Measurements from ENCODE around the gene TRIAP1.

Gene TRIAP1

GRCh38 chr12:120425797-120426196 lies 20.4 kb downstream of the TRIAP1 start:
- DNase-seq, result no peak

- no peak for DNase-seq
Measured at GRCh38 chr12:120422892-120423456, 23.2 kb downstream of the TRIAP1 start.

GRCh38 chr12:120421701-120422100 lies 24.5 kb downstream of the TRIAP1 start:
- DNase-seq, result no peak

GRCh38 chr12:120417917-120418580 lies 28.1 kb downstream of the TRIAP1 start:
- no peak for DNase-seq

- no peak for DNase-seq
Measured at GRCh38 chr12:120416490-120417216, 29.5 kb downstream of the TRIAP1 start.

- DNase-seq, result no peak
Measured at GRCh38 chr12:120413901-120414695, 32.1 kb downstream of the TRIAP1 start.

- no peak for DNase-seq
Measured at GRCh38 chr12:120412421-120412820, 33.8 kb downstream of the TRIAP1 start.

GRCh38 chr12:120408771-120409170 lies 37.4 kb downstream of the TRIAP1 start:
- DNase-seq, result no peak

- no peak for DNase-seq
Measured at GRCh38 chr12:120406553-120406952, 39.6 kb downstream of the TRIAP1 start.

- DNase-seq, result no peak
Measured at GRCh38 chr12:120406069-120406468, 40.1 kb downstream of the TRIAP1 start.

- DNase-seq, result no peak
Measured at GRCh38 chr12:120404271-120404670, 41.9 kb downstream of the TRIAP1 start.

GRCh38 chr12:120403869-120404268 lies 42.3 kb downstream of the TRIAP1 start:
- no peak for DNase-seq

- DNase-seq, result no peak
Measured at GRCh38 chr12:120402217-120402616, 44.0 kb downstream of the TRIAP1 start.

- DNase-seq, result no peak
Measured at GRCh38 chr12:120399531-120399930, 46.7 kb downstream of the TRIAP1 start.

GRCh38 chr12:120397824-120398540 lies 48.2 kb downstream of the TRIAP1 start:
- DNase-seq, result no peak

GRCh38 chr12:120394483-120395367 lies 51.5 kb downstream of the TRIAP1 start:
- DNase-seq, result no peak
